HG03565 (cell line): Measurements from ENCODE around the gene ABCB1.
"Not testable (repeated sequence)": the region's sequence is repeated elsewhere in the genome, so short reads cannot be mapped to it uniquely, and the experiment has no call there.

Experiments
- ATAC-seq: cut with Tn5 transposase; IDR thresholded peaks from one replicate; pipeline ENCODE4 v1.9.1; 2021; ENCODE audit warnings: mild to moderate bottlenecking, moderate library complexity; ENCODE audit not compliant: unreplicated experiment

The ABCB1 gene

GRCh38 chr7:87580636-87581035 is 20.0 kb downstream of the ABCB1 start:
- ATAC-seq = no peak

- no peak for ATAC-seq
These were observed 25.2 kb downstream of the ABCB1 start for GRCh38 chr7:87575521-87575920.

- no peak for ATAC-seq
These were observed 26.1 kb downstream of the ABCB1 start for GRCh38 chr7:87574630-87575029.

GRCh38 chr7:87572513-87572912 is 28.2 kb downstream of the ABCB1 start:
- not testable (repeated sequence) for ATAC-seq

GRCh38 chr7:87570178-87570577 is 30.5 kb downstream of the ABCB1 start:
- ATAC-seq = no peak

- ATAC-seq = no peak
These were observed 33.6 kb downstream of the ABCB1 start for GRCh38 chr7:87567052-87567451.

- ATAC-seq = no peak
These were observed 34.3 kb downstream of the ABCB1 start for GRCh38 chr7:87566311-87566900.

- no peak for ATAC-seq
These were observed 34.8 kb downstream of the ABCB1 start for GRCh38 chr7:87565877-87566276.

- peak; percentile 68 for ATAC-seq
These were observed 36.3 kb downstream of the ABCB1 start for GRCh38 chr7:87564296-87564963.

- ATAC-seq = no peak
These were observed 39.0 kb downstream of the ABCB1 start for GRCh38 chr7:87561702-87562101.

GRCh38 chr7:87561102-87561501 is 39.6 kb downstream of the ABCB1 start:
- ATAC-seq = no peak

- ATAC-seq = no peak
These were observed 48.3 kb downstream of the ABCB1 start for GRCh38 chr7:87552351-87552900.

- ATAC-seq = no peak
These were observed 52.4 kb downstream of the ABCB1 start for GRCh38 chr7:87548123-87548919.

GRCh38 chr7:87545760-87546159 is 54.9 kb downstream of the ABCB1 start:
- ATAC-seq = no peak

GRCh38 chr7:87543623-87544022 is 57.1 kb downstream of the ABCB1 start:
- ATAC-seq = no peak

- ATAC-seq = no peak
These were observed 59.0 kb downstream of the ABCB1 start for GRCh38 chr7:87541648-87542047.

- ATAC-seq = no peak
These were observed 62.6 kb downstream of the ABCB1 start for GRCh38 chr7:87538052-87538451.

GRCh38 chr7:87534072-87534471 is 66.6 kb downstream of the ABCB1 start:
- ATAC-seq = no peak

GRCh38 chr7:87530126-87530525 is 70.6 kb downstream of the ABCB1 start:
- no peak for ATAC-seq

GRCh38 chr7:87528730-87529129 is 72.0 kb downstream of the ABCB1 start:
- ATAC-seq = no peak

GRCh38 chr7:87518735-87519134 is 81.9 kb downstream of the ABCB1 start:
- ATAC-seq = no peak

GRCh38 chr7:87517891-87518290 is 82.8 kb downstream of the ABCB1 start:
- ATAC-seq = no peak
